Measurements from ENCODE around the gene B3GNT2. TPM values are rescaled to one million over a fixed set of nuclear protein-coding genes. Genes with fewer than 3 reads are reported as not detected.
"Not testable (repeated sequence)": the region's sequence is repeated elsewhere in the genome, so short reads cannot be mapped to it uniquely, and the experiment has no call there.

Gene B3GNT2
- total RNA-seq, 1 donor: 21.7 TPM

DNA sequence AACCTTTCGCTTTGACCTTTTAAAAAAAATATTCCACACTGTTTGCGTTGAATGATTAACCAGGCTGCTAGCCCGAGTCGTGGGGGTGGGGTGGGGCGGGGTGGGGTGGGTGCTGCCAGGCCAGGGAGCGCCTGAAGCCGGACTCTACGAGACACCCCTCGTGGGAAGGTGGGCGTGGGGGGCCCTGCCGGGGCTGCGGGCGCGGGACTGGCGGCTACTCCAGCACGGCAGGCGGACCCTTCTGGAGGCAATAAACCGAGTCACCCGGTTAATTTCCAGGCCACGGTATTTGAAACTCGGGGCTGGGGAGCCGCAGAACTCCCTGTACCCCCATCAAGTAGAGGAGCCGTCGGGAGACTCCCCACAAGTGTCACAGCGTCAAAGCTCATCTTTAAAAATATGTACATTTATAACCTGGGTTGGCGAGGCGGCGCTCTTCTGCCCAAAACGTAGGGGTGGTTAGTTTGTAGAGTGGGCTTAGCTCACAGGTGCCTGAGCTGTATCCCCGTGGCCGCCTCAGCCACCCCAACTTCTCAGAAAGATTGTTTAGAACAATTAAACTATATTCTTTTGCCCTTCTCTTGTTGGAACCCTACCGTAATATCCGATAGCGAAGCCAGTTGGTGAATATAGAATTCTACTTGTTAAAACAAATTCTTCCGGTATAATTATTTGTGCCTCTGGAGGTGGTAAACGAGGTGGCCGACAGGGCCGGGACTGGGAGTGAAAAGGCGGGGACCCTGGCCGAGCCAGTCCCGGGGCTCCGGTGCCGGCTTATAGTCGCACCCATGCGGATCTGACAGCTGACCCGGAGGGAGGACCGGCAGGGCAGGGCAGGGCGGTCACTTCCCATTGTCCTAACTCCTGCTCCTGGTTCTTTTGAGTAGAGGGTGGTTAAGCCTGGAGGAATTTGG, 1.4 kb downstream of the B3GNT2 start:
- Histone ChIP-seq H3K9me3 (ENCODE audit: low read depth, low read length) (no peaks in the 10 kb centered on the region), H2AFZ (ENCODE audit: low read length) (peak overlapping the region; percentile 62), H3K4me1 (ENCODE audit: insufficient read depth, low read length) (peaks cover 16% of the 10 kb centered on the region), H3K79me2 (ENCODE audit: insufficient read depth, low read length) (peaks cover 58% of the 10 kb centered on the region), H3K4me2 (ENCODE audit: insufficient read depth, low read length) (peak overlapping the region; percentile 97), H3K36me3 (ENCODE audit: insufficient read depth, low read length) (no peaks in the 10 kb centered on the region), H3K27me3 (ENCODE audit: insufficient read depth, low read length) (no peaks in the 10 kb centered on the region), H3K27ac (ENCODE audit: low read depth, low read length) (peak overlapping the region; percentile 36), H3K4me3 (ENCODE audit: insufficient read depth, low read length) (peak overlapping the region; percentile 97), H4K20me1 (ENCODE audit: insufficient read depth, low read length) (peaks cover 30% of the 10 kb centered on the region)
- DNase-seq (ENCODE audit: insufficient read length, low spot score, missing footprints): peak; percentile 90
- TF ChIP-seq, protein P1, sequence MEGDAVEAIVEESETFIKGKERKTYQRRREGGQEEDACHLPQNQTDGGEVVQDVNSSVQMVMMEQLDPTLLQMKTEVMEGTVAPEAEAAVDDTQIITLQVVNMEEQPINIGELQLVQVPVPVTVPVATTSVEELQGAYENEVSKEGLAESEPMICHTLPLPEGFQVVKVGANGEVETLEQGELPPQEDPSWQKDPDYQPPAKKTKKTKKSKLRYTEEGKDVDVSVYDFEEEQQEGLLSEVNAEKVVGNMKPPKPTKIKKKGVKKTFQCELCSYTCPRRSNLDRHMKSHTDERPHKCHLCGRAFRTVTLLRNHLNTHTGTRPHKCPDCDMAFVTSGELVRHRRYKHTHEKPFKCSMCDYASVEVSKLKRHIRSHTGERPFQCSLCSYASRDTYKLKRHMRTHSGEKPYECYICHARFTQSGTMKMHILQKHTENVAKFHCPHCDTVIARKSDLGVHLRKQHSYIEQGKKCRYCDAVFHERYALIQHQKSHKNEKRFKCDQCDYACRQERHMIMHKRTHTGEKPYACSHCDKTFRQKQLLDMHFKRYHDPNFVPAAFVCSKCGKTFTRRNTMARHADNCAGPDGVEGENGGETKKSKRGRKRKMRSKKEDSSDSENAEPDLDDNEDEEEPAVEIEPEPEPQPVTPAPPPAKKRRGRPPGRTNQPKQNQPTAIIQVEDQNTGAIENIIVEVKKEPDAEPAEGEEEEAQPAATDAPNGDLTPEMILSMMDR (IDR thresholded peaks at IDR 0.05; ENCODE audit: extremely low read depth, low read depth, low read length): no peak

DNA sequence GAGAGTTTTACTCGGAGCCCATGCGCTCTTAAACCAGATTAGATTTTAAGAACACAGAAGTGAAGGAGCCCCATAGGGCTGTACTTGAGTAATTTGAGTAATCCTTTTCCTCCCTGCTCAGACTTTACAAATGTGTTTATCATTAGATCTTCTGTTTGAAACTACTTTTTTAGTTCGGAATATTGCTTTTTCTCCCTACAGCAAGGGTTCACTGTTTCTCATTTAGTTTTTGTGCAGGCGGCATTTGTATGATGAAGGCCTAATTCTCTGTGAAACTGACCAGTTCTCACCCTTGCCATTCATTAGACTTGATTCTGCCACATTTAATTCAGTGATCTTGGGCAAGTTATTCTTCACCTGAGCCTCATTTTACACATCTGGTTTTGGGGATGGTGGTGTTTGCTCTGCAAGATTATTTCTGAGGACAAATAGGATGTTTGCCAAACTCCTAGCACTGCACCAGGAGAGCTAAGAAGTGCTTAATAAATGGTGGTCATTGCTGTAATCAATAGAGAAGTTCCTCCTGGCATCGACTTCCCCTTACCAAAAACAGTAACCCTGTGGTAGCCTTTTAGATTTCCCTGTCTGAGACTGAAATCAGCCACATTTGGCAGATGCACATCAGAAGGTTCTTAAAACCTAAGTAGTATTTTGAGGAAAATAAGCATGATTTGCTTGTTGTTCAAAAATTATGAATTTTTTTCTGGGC, 2.2 kb downstream of the B3GNT2 start:
- Histone ChIP-seq H3K27ac (ENCODE audit: low read depth, low read length) (peak overlapping the region; percentile 36), H2AFZ (ENCODE audit: low read length) (no peak overlapping the region), H3K36me3 (ENCODE audit: insufficient read depth, low read length) (no peaks in the 10 kb centered on the region), H3K4me2 (ENCODE audit: insufficient read depth, low read length) (peak overlapping the region; percentile 97), H4K20me1 (ENCODE audit: insufficient read depth, low read length) (peaks cover 37% of the 10 kb centered on the region), H3K9me3 (ENCODE audit: low read depth, low read length) (no peaks in the 10 kb centered on the region), H3K4me1 (ENCODE audit: insufficient read depth, low read length) (peaks cover 16% of the 10 kb centered on the region), H3K4me3 (ENCODE audit: insufficient read depth, low read length) (peak overlapping the region; percentile 97), H3K27me3 (ENCODE audit: insufficient read depth, low read length) (no peaks in the 10 kb centered on the region), H3K79me2 (ENCODE audit: insufficient read depth, low read length) (peaks cover 66% of the 10 kb centered on the region)
- DNase-seq (ENCODE audit: insufficient read length, low spot score, missing footprints): no peak
- TF ChIP-seq, protein P1 (IDR thresholded peaks at IDR 0.05; ENCODE audit: extremely low read depth, low read depth, low read length): no peak

DNA sequence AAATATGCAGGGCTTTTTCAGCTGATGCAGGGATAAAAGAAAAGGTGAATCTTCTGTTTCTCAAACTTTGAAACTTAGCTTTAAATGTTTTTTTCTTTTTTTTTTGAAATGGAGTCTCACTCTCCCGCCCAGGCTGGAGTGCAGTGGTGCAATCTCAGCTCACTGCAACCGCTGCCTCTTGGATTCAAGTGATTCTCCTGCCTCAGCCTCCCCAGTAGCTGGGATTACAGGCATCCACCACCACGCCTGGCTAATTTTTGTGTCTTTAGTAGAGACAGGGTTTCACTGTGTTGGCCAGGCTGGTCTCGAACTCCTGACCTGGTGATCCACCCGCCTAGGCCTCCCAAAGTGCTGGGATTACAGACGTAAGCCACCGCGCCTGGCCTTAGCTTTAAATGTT, 2.9 kb downstream of the B3GNT2 start:
- not testable (repeated sequence) for H3K9me3 ChIP-seq (ENCODE audit: low read depth, low read length); H3K27me3 ChIP-seq (ENCODE audit: insufficient read depth, low read length); H3K27ac ChIP-seq (ENCODE audit: low read depth, low read length); H2AFZ ChIP-seq (ENCODE audit: low read length); H3K4me2 ChIP-seq (ENCODE audit: insufficient read depth, low read length); H3K36me3 ChIP-seq (ENCODE audit: insufficient read depth, low read length); H3K4me3 ChIP-seq (ENCODE audit: insufficient read depth, low read length); DNase-seq (ENCODE audit: insufficient read length, low spot score, missing footprints)
- Histone ChIP-seq H4K20me1 (ENCODE audit: insufficient read depth, low read length) (peaks cover 44% of the 10 kb centered on the region), H3K79me2 (ENCODE audit: insufficient read depth, low read length) (peaks cover 73% of the 10 kb centered on the region), H3K4me1 (ENCODE audit: insufficient read depth, low read length) (peaks cover 16% of the 10 kb centered on the region)

DNA sequence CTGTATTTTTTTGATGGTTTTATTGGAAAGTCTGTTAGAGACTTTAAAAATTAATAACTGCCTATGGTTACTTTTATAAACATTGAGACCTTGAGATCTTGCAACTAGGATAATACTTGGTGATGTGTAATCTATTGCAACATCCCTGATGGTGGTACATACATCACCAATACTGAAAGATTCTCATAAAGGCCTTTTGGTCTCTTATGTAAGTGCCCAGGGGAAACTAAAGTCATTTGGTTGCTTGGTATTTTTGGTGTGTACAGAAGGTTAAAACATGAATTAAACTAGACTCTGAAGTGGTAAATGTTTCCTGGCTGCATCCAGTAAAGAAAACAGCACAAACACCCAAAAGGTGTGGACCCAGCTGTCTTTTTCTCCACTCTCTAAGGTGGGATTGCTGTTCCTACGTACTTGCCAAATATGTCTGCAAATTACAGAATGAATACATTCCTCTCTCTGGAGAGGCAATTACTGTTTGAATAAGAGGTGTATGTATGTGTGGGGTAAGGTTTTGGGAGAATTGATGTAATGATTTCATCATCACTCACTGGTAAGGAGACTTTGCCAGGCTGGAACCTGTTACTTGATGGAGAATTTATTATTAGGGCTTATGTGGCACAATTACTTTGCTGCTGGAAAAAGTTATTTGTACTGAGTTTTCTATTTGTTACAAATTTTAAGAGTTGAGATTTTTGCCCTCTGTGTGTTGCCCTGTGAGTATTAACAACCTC, 3.6 kb downstream of the B3GNT2 start:
- Histone ChIP-seq H4K20me1 (ENCODE audit: insufficient read depth, low read length) (peaks cover 44% of the 10 kb centered on the region), H3K4me2 (ENCODE audit: insufficient read depth, low read length) (no peak overlapping the region), H2AFZ (ENCODE audit: low read length) (no peak overlapping the region), H3K36me3 (ENCODE audit: insufficient read depth, low read length) (no peaks in the 10 kb centered on the region), H3K4me1 (ENCODE audit: insufficient read depth, low read length) (peaks cover 16% of the 10 kb centered on the region), H3K27me3 (ENCODE audit: insufficient read depth, low read length) (no peaks in the 10 kb centered on the region), H3K4me3 (ENCODE audit: insufficient read depth, low read length) (no peak overlapping the region), H3K79me2 (ENCODE audit: insufficient read depth, low read length) (peaks cover 80% of the 10 kb centered on the region), H3K9me3 (ENCODE audit: low read depth, low read length) (no peaks in the 10 kb centered on the region), H3K27ac (ENCODE audit: low read depth, low read length) (no peak overlapping the region)
- DNase-seq (ENCODE audit: insufficient read length, low spot score, missing footprints): no peak
- TF ChIP-seq, protein P1 (IDR thresholded peaks at IDR 0.05; ENCODE audit: extremely low read depth, low read depth, low read length): no peak

All from osteoblast (primary cell).